GM23338 (cell line): ENCODE measurements around the gene ENDOU. TPM values are rescaled to one million over a fixed set of nuclear protein-coding genes. Genes with fewer than 3 reads are reported as not detected.

Experiments
- ATAC-seq: fragments of 200-7000 bp; cut with Tn5 transposase; 3 replicates; pipeline ENCODE4 v1.9.1; 2020
- DNase-seq: peaks from one replicate; pipeline ENCODE4 v3.0.0-alpha.2; 2015; ENCODE audit warnings: low spot score
- H2AFZ ChIP-seq: fragments of 200-600 bp; sonication (generic); 2 replicates; pipeline ENCODE4 v1.8.0; 2016; ENCODE audit warnings: antibody characterized with exemption, mild to moderate bottlenecking, moderate library complexity
- H3F3A ChIP-seq: fragments of 200-600 bp; sonication (generic); replicated peaks from 2 replicates; pipeline ENCODE4 v1.8.0; 2017; ENCODE audit warnings: antibody characterized with exemption, mixed run types, low read depth
- H3K27ac ChIP-seq: fragments of 200-600 bp; sonication (generic); 2 replicates; pipeline ENCODE4 v1.6.1; 2016; ENCODE audit warnings: low read depth
- H3K27me3 ChIP-seq: fragments of 200-600 bp; sonication (generic); 2 replicates; pipeline ENCODE4 v1.8.0; 2016; ENCODE audit warnings: mild to moderate bottlenecking, mixed run types, moderate library complexity; ENCODE audit not compliant: insufficient read depth
- H3K36me3 ChIP-seq: fragments of 200-600 bp; sonication (generic); 2 replicates; pipeline ENCODE4 v1.8.0; 2016; ENCODE audit warnings: mild to moderate bottlenecking; ENCODE audit not compliant: insufficient read depth
- H3K4me1 ChIP-seq: fragments of 200-600 bp; sonication (generic); 2 replicates; pipeline ENCODE4 v1.8.0; 2016; ENCODE audit warnings: mild to moderate bottlenecking, moderate library complexity; ENCODE audit not compliant: insufficient read depth
- H3K4me2 ChIP-seq: fragments of 200-600 bp; sonication (generic); 2 replicates; pipeline ENCODE4 v1.7.1; 2017; ENCODE audit warnings: mixed run types
- H3K4me3 ChIP-seq: fragments of 200-600 bp; sonication (generic); 2 replicates; pipeline ENCODE4 v1.6.1; 2016; ENCODE audit warnings: mixed run types
- H3K79me2 ChIP-seq: fragments of 200-600 bp; sonication (generic); replicated peaks from 2 replicates; pipeline ENCODE4 v1.8.0; 2017; ENCODE audit warnings: mild to moderate bottlenecking; ENCODE audit not compliant: insufficient read depth
- H3K9me2 ChIP-seq: fragments of 200-600 bp; sonication (generic); 2 replicates; pipeline ENCODE4 v1.8.0; 2017; ENCODE audit not compliant: insufficient read depth
- H4K20me1 ChIP-seq: fragments of 200-600 bp; sonication (generic); replicated peaks from 2 replicates; pipeline ENCODE4 v1.8.0; 2017; ENCODE audit warnings: mild to moderate bottlenecking; ENCODE audit not compliant: insufficient read depth
- H3K27ac Mint-ChIP-seq: 2 replicates; pipeline ENCODE4 v1.8.0; 2020; ENCODE audit warnings: inconsistent platforms, mild to moderate bottlenecking, moderate library complexity, mixed read lengths
- H3K27me3 Mint-ChIP-seq: 3 replicates; pipeline ENCODE4 v1.8.0; 2022; ENCODE audit warnings: low read depth, mild to moderate bottlenecking, moderate library complexity, mixed read lengths, inconsistent platforms; ENCODE audit not compliant: insufficient read depth, poor library complexity
- H3K36me3 Mint-ChIP-seq: 3 replicates; pipeline ENCODE4 v1.8.0; 2021; ENCODE audit warnings: low read depth, mild to moderate bottlenecking, inconsistent platforms, moderate library complexity, mixed read lengths
- H3K4me1 Mint-ChIP-seq: 3 replicates; pipeline ENCODE4 v1.8.0; 2020; ENCODE audit warnings: mild to moderate bottlenecking, inconsistent platforms, mixed read lengths
- H3K4me3 Mint-ChIP-seq: 3 replicates; pipeline ENCODE4 v1.8.0; 2021; ENCODE audit warnings: moderate library complexity, mild to moderate bottlenecking, inconsistent platforms, mixed read lengths
- H3K9me3 Mint-ChIP-seq: 3 replicates; pipeline ENCODE4 v1.8.0; 2020; ENCODE audit warnings: moderate library complexity, mild to moderate bottlenecking, inconsistent platforms, mixed read lengths
- CREB1 ChIP-seq: fragments of 250-450 bp; sonication (Bioruptor Pico); IDR thresholded peaks from 2 replicates; pipeline ENCODE4 v1.5.0; 2020; ENCODE audit warnings: low read depth, mild to moderate bottlenecking, moderate library complexity
- EZH2phosphoT487 ChIP-seq: fragments of 200-600 bp; sonication (generic); IDR thresholded peaks from one replicate; pipeline ENCODE4 v1.8.1; 2018; ENCODE audit warnings: antibody characterized with exemption; ENCODE audit not compliant: unreplicated experiment
- JUNB ChIP-seq: IDR thresholded peaks from one replicate; pipeline ENCODE4 v1.6.1; 2016; ENCODE audit warnings: antibody characterized with exemption; ENCODE audit not compliant: unreplicated experiment
- NANOG ChIP-seq: IDR thresholded peaks from 2 replicates; pipeline ENCODE4 v1.6.1; 2016; ENCODE audit warnings: antibody characterized with exemption, borderline replicate concordance
- STAT1 ChIP-seq: IDR thresholded peaks from one replicate; pipeline ENCODE4 v1.6.1; 2016; ENCODE audit warnings: antibody characterized with exemption; ENCODE audit not compliant: unreplicated experiment
- ZNF114 ChIP-seq: fragments of 250-450 bp; sonication (Bioruptor Pico); IDR thresholded peaks from 2 replicates; pipeline ENCODE4 v1.5.0; 2020; ENCODE audit warnings: mild to moderate bottlenecking, moderate library complexity
- ZNF331 ChIP-seq: fragments of 250-450 bp; sonication (Bioruptor Pico); IDR thresholded peaks from 2 replicates; pipeline ENCODE4 v1.5.0; 2020; ENCODE audit warnings: low read depth, mild to moderate bottlenecking, moderate library complexity
- polyA plus RNA-seq: library from polyadenylated mRNA; unstranded; fragments of >200 nt; fragmentation: Nextera tagmentation; extraction: Ambion mirVana; gene quantifications from 2 replicates; pipeline ENCODE4 v1.2.1, GENCODE V29; 2016
- total RNA-seq: library from RNA; depleted of rRNA; stranded (reverse); fragments of >200 nt; shearing (Covaris generic); gene quantifications from 2 replicates; pipeline ENCODE4 v1.2.3, GENCODE V29; 2014
- TF ChIP-seq, protein P1 (sequence below): IDR thresholded peaks from one replicate; pipeline ENCODE4 v1.6.1; 2018; ENCODE audit warnings: antibody characterized with exemption; ENCODE audit not compliant: unreplicated experiment
- TF ChIP-seq, protein P2 (sequence below): fragments of 250-450 bp; sonication (Bioruptor Pico); IDR thresholded peaks from 2 replicates; pipeline ENCODE4 v1.5.0; 2020; ENCODE audit warnings: mild to moderate bottlenecking, moderate library complexity
- TF ChIP-seq, protein P3 (sequence below): IDR thresholded peaks from 2 replicates; pipeline ENCODE4 v1.6.1; 2016; ENCODE audit warnings: antibody characterized with exemption

The ENDOU gene
- total and polyA plus RNA-seq, 2 experiments from 2014 or later, result not detected

DNA sequence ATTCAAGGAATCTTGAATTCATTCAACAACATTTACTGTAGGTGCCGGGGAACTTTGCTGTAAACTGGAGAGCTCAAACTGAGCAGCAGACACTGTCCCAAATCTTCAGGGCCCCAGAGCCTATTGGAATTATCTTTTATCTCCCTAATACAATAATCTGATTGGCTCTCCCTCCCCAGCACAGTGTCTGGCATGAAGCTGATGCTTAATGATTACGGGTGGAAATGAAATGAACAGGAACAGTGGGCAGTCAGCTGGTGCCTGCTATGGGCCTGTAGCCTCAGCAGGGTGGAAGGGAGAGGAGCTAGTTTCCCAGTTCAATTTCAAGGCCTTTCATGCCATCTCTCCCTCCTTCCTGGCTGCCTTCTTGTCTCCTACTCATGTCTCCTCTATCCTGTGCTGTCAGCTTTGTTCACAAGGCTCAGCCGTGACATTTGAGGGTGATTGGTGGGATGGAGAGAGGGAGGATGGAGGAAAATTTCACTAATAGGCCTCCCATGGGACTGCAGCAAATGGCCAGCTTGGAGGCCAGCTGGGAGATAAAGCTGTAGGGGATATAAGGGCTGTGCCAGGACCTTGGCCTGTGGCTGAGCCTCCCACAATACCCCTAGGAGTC, 37.7 kb upstream of the ENDOU start:
- no peak overlapping the region for H3K27ac Mint-ChIP-seq
- no peak for DNase-seq
- peaks cover 22% of the 10 kb centered on the region for H3K4me1 ChIP-seq
- peaks cover 30% of the 10 kb centered on the region for H3K4me1 Mint-ChIP-seq
- no peaks in the 10 kb centered on the region for H3K36me3 ChIP-seq
- no peaks in the 10 kb centered on the region for H3K9me2 ChIP-seq
- no peaks in the 10 kb centered on the region for H3K9me3 Mint-ChIP-seq
- no peak for ATAC-seq
- no peak overlapping the region for H3K4me3 Mint-ChIP-seq
- TF ChIP-seq, protein P1, sequence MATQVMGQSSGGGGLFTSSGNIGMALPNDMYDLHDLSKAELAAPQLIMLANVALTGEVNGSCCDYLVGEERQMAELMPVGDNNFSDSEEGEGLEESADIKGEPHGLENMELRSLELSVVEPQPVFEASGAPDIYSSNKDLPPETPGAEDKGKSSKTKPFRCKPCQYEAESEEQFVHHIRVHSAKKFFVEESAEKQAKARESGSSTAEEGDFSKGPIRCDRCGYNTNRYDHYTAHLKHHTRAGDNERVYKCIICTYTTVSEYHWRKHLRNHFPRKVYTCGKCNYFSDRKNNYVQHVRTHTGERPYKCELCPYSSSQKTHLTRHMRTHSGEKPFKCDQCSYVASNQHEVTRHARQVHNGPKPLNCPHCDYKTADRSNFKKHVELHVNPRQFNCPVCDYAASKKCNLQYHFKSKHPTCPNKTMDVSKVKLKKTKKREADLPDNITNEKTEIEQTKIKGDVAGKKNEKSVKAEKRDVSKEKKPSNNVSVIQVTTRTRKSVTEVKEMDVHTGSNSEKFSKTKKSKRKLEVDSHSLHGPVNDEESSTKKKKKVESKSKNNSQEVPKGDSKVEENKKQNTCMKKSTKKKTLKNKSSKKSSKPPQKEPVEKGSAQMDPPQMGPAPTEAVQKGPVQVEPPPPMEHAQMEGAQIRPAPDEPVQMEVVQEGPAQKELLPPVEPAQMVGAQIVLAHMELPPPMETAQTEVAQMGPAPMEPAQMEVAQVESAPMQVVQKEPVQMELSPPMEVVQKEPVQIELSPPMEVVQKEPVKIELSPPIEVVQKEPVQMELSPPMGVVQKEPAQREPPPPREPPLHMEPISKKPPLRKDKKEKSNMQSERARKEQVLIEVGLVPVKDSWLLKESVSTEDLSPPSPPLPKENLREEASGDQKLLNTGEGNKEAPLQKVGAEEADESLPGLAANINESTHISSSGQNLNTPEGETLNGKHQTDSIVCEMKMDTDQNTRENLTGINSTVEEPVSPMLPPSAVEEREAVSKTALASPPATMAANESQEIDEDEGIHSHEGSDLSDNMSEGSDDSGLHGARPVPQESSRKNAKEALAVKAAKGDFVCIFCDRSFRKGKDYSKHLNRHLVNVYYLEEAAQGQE, result no peak
- TF ChIP-seq, protein P2, sequence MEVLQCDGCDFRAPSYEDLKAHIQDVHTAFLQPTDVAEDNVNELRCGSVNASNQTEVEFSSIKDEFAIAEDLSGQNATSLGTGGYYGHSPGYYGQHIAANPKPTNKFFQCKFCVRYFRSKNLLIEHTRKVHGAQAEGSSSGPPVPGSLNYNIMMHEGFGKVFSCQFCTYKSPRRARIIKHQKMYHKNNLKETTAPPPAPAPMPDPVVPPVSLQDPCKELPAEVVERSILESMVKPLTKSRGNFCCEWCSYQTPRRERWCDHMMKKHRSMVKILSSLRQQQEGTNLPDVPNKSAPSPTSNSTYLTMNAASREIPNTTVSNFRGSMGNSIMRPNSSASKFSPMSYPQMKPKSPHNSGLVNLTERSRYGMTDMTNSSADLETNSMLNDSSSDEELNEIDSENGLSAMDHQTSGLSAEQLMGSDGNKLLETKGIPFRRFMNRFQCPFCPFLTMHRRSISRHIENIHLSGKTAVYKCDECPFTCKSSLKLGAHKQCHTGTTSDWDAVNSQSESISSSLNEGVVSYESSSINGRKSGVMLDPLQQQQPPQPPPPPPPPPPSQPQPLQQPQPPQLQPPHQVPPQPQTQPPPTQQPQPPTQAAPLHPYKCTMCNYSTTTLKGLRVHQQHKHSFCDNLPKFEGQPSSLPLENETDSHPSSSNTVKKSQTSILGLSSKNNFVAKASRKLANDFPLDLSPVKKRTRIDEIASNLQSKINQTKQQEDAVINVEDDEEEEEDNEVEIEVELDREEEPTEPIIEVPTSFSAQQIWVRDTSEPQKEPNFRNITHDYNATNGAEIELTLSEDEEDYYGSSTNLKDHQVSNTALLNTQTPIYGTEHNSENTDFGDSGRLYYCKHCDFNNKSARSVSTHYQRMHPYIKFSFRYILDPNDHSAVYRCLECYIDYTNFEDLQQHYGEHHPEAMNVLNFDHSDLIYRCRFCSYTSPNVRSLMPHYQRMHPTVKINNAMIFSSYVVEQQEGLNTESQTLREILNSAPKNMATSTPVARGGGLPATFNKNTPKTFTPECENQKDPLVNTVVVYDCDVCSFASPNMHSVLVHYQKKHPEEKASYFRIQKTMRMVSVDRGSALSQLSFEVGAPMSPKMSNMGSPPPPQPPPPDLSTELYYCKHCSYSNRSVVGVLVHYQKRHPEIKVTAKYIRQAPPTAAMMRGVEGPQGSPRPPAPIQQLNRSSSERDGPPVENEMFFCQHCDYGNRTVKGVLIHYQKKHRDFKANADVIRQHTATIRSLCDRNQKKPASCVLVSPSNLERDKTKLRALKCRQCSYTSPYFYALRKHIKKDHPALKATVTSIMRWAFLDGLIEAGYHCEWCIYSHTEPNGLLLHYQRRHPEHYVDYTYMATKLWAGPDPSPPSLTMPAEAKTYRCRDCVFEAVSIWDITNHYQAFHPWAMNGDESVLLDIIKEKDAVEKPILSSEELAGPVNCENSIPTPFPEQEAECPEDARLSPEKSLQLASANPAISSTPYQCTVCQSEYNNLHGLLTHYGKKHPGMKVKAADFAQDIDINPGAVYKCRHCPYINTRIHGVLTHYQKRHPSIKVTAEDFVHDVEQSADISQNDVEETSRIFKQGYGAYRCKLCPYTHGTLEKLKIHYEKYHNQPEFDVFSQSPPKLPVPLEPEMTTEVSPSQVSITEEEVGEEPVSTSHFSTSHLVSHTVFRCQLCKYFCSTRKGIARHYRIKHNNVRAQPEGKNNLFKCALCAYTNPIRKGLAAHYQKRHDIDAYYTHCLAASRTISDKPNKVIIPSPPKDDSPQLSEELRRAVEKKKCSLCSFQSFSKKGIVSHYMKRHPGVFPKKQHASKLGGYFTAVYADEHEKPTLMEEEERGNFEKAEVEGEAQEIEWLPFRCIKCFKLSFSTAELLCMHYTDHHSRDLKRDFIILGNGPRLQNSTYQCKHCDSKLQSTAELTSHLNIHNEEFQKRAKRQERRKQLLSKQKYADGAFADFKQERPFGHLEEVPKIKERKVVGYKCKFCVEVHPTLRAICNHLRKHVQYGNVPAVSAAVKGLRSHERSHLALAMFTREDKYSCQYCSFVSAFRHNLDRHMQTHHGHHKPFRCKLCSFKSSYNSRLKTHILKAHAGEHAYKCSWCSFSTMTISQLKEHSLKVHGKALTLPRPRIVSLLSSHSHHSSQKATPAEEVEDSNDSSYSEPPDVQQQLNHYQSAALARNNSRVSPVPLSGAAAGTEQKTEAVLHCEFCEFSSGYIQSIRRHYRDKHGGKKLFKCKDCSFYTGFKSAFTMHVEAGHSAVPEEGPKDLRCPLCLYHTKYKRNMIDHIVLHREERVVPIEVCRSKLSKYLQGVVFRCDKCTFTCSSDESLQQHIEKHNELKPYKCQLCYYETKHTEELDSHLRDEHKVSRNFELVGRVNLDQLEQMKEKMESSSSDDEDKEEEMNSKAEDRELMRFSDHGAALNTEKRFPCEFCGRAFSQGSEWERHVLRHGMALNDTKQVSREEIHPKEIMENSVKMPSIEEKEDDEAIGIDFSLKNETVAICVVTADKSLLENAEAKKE, result no peak
- TF ChIP-seq STAT1 (no peak), NANOG (no peak), ZNF114 (no peak), EZH2phosphoT487 (no peak), CREB1 (no peak), JUNB (no peak), ZNF331 (no peak)
- TF ChIP-seq, protein P3, sequence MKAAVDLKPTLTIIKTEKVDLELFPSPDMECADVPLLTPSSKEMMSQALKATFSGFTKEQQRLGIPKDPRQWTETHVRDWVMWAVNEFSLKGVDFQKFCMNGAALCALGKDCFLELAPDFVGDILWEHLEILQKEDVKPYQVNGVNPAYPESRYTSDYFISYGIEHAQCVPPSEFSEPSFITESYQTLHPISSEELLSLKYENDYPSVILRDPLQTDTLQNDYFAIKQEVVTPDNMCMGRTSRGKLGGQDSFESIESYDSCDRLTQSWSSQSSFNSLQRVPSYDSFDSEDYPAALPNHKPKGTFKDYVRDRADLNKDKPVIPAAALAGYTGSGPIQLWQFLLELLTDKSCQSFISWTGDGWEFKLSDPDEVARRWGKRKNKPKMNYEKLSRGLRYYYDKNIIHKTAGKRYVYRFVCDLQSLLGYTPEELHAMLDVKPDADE, result no peak
- H3K27ac ChIP-seq, result no peak overlapping the region
- no peak overlapping the region for H3K4me3 ChIP-seq
- no peaks in the 10 kb centered on the region for H4K20me1 ChIP-seq
- no peaks in the 10 kb centered on the region for H3K27me3 ChIP-seq
- 0 out of 2 replicates have a peak, but pooled peaks cover 4% of the 10 kb centered on the region for H3F3A ChIP-seq
- H2AFZ ChIP-seq, result no peak overlapping the region
- peaks cover 10% of the 10 kb centered on the region for H3K27me3 Mint-ChIP-seq
- peaks cover 7% of the 10 kb centered on the region; the same call in 1 of the 3 replicates for H3K36me3 Mint-ChIP-seq
- no peaks in the 10 kb centered on the region for H3K79me2 ChIP-seq
- no peak overlapping the region for H3K4me2 ChIP-seq
